ENCODE measurements around the gene MTCH2. TPM values are rescaled to one million over a fixed set of nuclear protein-coding genes. Genes with fewer than 3 reads are reported as not detected.

Gene MTCH2
- total RNA-seq, 1 donor: 74.9 TPM

DNA sequence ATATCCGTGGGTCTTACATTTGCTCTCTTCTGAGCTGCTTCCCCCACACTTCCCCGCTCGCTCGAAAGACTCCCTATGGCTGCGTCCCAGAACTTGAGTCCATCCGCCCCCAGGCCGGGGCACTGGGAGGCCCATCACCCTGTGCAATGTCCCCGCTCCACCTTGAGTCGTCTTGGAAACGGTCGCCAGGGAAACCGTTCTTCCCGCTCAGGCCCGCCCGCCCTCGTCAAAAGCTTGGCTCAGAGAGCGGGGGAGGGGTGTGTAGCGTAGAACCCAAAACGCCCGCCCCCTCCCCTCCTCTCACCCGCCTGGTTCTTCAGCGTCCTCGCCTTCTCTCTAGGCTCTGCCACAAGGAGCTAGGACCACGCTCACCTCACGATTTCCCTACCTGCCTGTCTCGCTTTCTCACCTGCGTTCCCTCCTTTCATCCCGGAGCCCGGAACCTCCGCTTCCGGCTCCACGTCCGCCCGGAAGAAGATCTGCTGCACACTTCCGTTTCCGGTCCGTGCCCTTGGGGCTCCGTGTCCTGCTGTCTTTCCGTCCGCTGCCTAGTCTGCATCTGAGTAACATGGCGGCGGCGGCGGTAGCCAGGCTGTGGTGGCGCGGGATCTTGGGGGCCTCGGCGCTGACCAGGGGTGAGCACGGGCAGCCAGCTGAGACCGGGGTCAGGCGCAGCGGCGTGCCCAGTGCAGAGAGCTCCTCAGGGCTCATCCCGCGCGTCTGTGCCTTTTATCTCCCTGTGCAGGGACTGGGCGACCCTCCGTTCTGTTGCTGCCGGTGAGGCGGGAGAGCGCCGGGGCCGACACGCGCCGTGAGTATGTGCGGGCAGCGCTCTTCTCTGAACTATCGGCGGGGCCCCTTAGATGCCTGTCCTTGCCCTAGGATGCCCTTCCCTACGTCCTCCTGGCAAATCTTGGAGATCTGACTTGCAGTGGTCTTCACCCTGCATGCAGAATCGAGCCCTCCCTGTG is 63.5 kb downstream of the MTCH2 start, which contains the start of the genes KBTBD4 and NDUFS3:
Gene KBTBD4 (minus strand): TSS at position 447 of the 971 bp plus-strand sequence. CDS start 19 bp downstream, at position 428.
Gene NDUFS3 (plus strand): TSS at position 551 of the 971 bp plus-strand sequence. CDS start 18 bp downstream, at position 569.
- Histone ChIP-seq H3K36me3 (ENCODE audit: insufficient read depth, low read length) (peaks cover 57% of the 10 kb centered on the region), H3K4me1 (ENCODE audit: insufficient read depth, low read length) (peaks cover 25% of the 10 kb centered on the region), H3K4me2 (ENCODE audit: insufficient read depth, low read length) (peak within 1 kb of the TSS; percentile 98), H3K27ac (ENCODE audit: low read depth, low read length) (peak within 1 kb of the TSS; percentile 76), H2AFZ (ENCODE audit: low read length) (peak within 1 kb of the TSS; percentile 98), H4K20me1 (ENCODE audit: insufficient read depth, low read length) (no peaks in the 10 kb centered on the region), H3K79me2 (ENCODE audit: insufficient read depth, low read length) (peaks cover 58% of the 10 kb centered on the region), H3K27me3 (ENCODE audit: insufficient read depth, low read length) (no peaks in the 10 kb centered on the region), H3K4me3 (ENCODE audit: insufficient read depth, low read length) (peak within 1 kb of the TSS; percentile 96), H3K9me3 (ENCODE audit: low read depth, low read length) (no peaks in the 10 kb centered on the region)
- peak; percentile 96 for DNase-seq (ENCODE audit: insufficient read length, low spot score, missing footprints)
- TF ChIP-seq, protein P1, sequence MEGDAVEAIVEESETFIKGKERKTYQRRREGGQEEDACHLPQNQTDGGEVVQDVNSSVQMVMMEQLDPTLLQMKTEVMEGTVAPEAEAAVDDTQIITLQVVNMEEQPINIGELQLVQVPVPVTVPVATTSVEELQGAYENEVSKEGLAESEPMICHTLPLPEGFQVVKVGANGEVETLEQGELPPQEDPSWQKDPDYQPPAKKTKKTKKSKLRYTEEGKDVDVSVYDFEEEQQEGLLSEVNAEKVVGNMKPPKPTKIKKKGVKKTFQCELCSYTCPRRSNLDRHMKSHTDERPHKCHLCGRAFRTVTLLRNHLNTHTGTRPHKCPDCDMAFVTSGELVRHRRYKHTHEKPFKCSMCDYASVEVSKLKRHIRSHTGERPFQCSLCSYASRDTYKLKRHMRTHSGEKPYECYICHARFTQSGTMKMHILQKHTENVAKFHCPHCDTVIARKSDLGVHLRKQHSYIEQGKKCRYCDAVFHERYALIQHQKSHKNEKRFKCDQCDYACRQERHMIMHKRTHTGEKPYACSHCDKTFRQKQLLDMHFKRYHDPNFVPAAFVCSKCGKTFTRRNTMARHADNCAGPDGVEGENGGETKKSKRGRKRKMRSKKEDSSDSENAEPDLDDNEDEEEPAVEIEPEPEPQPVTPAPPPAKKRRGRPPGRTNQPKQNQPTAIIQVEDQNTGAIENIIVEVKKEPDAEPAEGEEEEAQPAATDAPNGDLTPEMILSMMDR (IDR thresholded peaks at IDR 0.05; ENCODE audit: extremely low read depth, low read depth, low read length): no peak

DNA sequence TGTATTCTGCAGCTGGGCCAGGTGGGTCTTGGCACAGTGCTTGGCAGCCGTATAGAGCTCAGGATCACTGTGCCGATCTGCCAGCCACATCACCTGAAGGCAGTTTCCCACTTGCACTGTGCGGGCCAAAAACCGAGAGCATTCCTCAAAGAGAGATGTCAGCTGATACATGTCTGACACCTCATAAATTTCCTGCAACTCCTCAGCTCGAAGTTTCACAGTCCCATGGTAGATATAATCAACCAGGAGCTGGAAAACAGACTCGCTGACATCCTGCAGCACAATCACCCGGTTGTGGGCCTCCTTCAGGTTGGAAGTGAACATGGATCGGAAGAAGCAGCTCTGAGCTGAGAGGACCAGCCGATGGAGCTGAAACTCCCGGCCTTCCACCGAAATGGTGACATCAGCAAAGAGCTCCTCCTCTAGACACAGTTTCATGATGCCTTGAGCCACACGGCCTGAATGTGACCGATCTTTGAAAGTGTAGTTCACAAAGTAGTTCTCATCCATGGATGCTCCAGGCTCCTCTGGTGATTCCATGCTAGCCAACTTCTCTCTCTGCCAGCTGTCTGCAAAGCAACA is 64.8 kb downstream of the MTCH2 start:
- Histone ChIP-seq H4K20me1 (ENCODE audit: insufficient read depth, low read length) (peaks cover 6% of the 10 kb centered on the region), H3K4me3 (ENCODE audit: insufficient read depth, low read length) (peak overlapping the region; percentile 96), H2AFZ (ENCODE audit: low read length) (no peak overlapping the region), H3K4me2 (ENCODE audit: insufficient read depth, low read length) (peak overlapping the region; percentile 98), H3K9me3 (ENCODE audit: low read depth, low read length) (no peaks in the 10 kb centered on the region), H3K27me3 (ENCODE audit: insufficient read depth, low read length) (no peaks in the 10 kb centered on the region), H3K36me3 (ENCODE audit: insufficient read depth, low read length) (peaks cover 53% of the 10 kb centered on the region), H3K4me1 (ENCODE audit: insufficient read depth, low read length) (peaks cover 34% of the 10 kb centered on the region), H3K27ac (ENCODE audit: low read depth, low read length) (peak overlapping the region; percentile 76), H3K79me2 (ENCODE audit: insufficient read depth, low read length) (peaks cover 65% of the 10 kb centered on the region)
- DNase-seq (ENCODE audit: insufficient read length, low spot score, missing footprints): peak; percentile 65
- TF ChIP-seq, protein P1 (IDR thresholded peaks at IDR 0.05; ENCODE audit: extremely low read depth, low read depth, low read length): no peak

DNA sequence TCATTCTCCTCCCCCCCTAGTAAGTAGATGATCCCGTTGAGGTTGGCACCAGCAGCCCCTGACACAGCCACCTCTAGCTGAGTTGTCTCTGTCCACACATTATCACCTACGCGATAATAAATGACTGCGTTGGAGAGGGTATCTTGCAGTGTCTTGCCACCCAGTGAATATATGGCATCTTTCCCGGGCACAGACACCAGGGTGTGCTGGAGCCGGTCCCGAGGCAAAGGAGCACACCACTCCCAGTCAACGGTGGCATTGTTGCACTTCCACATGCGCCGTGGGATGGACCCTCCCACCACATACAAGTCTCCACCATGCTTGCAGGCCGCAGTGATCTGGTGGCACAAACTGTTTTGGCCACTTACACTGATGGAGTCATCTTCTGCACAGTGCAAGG is 69.0 kb downstream of the MTCH2 start:
- Histone ChIP-seq H3K4me2 (ENCODE audit: insufficient read depth, low read length) (peak overlapping the region; percentile 26), H4K20me1 (ENCODE audit: insufficient read depth, low read length) (peaks cover 6% of the 10 kb centered on the region), H3K36me3 (ENCODE audit: insufficient read depth, low read length) (peaks cover 42% of the 10 kb centered on the region), H3K4me1 (ENCODE audit: insufficient read depth, low read length) (peaks cover 36% of the 10 kb centered on the region), H3K9me3 (ENCODE audit: low read depth, low read length) (no peaks in the 10 kb centered on the region), H3K27ac (ENCODE audit: low read depth, low read length) (peak overlapping the region; percentile 60), H3K4me3 (ENCODE audit: insufficient read depth, low read length) (no peak overlapping the region), H3K79me2 (ENCODE audit: insufficient read depth, low read length) (peaks cover 62% of the 10 kb centered on the region), H3K27me3 (ENCODE audit: insufficient read depth, low read length) (no peaks in the 10 kb centered on the region), H2AFZ (ENCODE audit: low read length) (no peak overlapping the region)
- DNase-seq (ENCODE audit: insufficient read length, low spot score, missing footprints): peak; percentile 27
- TF ChIP-seq, protein P1 (IDR thresholded peaks at IDR 0.05; ENCODE audit: extremely low read depth, low read depth, low read length): no peak
